Neural cell (in vitro differentiated cells): Measurements from ENCODE around the gene CD1E. TPM values are rescaled to one million over a fixed set of nuclear protein-coding genes. Genes with fewer than 3 reads are reported as not detected.
"Not testable (repeated sequence)": the region's sequence is repeated elsewhere in the genome, so short reads cannot be mapped to it uniquely, and the experiment has no call there.

Source experiments
- H2AFZ ChIP-seq: fragments of 200-600, 300-800 bp; sonication (generic), shearing (Covaris generic); 2 replicates; pipeline ENCODE4 v1.6.0; 2014; ENCODE audit warnings: low read depth, mild to moderate bottlenecking, antibody characterized with exemption, low read length, moderate library complexity
- H3F3A ChIP-seq: fragments of 200-600 bp; shearing (Covaris generic); 2 replicates; pipeline ENCODE4 v1.6.1; 2016; ENCODE audit warnings: mild to moderate bottlenecking, moderate library complexity, mixed read lengths, antibody characterized with exemption, low read length; ENCODE audit not compliant: insufficient read depth, poor library complexity, severe bottlenecking
- H3K27ac ChIP-seq: fragments of 200-600, 300-800 bp; sonication (generic), shearing (Covaris generic); 2 replicates; pipeline ENCODE4 v1.5.1; 2014; ENCODE audit warnings: mild to moderate bottlenecking, low read length, moderate library complexity
- H3K27me3 ChIP-seq: fragments of 300-800, 200-600 bp; sonication (generic), shearing (Covaris generic); 2 replicates; pipeline ENCODE4 v1.6.0; 2014; ENCODE audit warnings: mild to moderate bottlenecking, low read depth, low read length, moderate library complexity; ENCODE audit not compliant: insufficient read depth
- H3K36me3 ChIP-seq: fragments of 300-800, 200-600 bp; sonication (generic), shearing (Covaris generic); 2 replicates; pipeline ENCODE4 v1.5.1; 2014; ENCODE audit warnings: mild to moderate bottlenecking, antibody characterized with exemption, low read length, moderate library complexity; ENCODE audit not compliant: insufficient read depth
- H3K4me2 ChIP-seq: fragments of 300-800, 200-600 bp; sonication (generic), shearing (Covaris generic); 2 replicates; pipeline ENCODE4 v1.6.0; 2014; ENCODE audit warnings: mild to moderate bottlenecking, low read length
- H3K4me3 ChIP-seq: fragments of 300-800, 200-600 bp; sonication (generic), shearing (Covaris generic); 2 replicates; pipeline ENCODE4 v1.5.1; 2014; ENCODE audit warnings: mild to moderate bottlenecking, low read length, moderate library complexity
- H3K79me2 ChIP-seq: fragments of 200-600 bp; shearing (Covaris generic); replicated peaks from 2 replicates; pipeline ENCODE4 v1.6.0; 2014; ENCODE audit warnings: mild to moderate bottlenecking, low read length, moderate library complexity; ENCODE audit not compliant: insufficient read depth
- H3K9ac ChIP-seq: fragments of 300-800, 200-600 bp; sonication (generic), shearing (Covaris generic); 2 replicates; pipeline ENCODE4 v1.6.1; 2016; ENCODE audit warnings: mild to moderate bottlenecking, low read length, mixed read lengths
- H3K9me2 ChIP-seq: fragments of 200-600 bp; shearing (Covaris generic); 2 replicates; pipeline ENCODE4 v1.6.1; 2016; ENCODE audit warnings: mild to moderate bottlenecking, low read length, mixed read lengths; ENCODE audit not compliant: insufficient read depth
- H3K9me3 ChIP-seq: fragments of 200-600, 300-800 bp; sonication (generic), shearing (Covaris generic); 2 replicates; pipeline ENCODE4 v1.6.1; 2016; ENCODE audit warnings: mild to moderate bottlenecking, mixed run types, low read length, moderate library complexity, mixed read lengths
- H4K20me1 ChIP-seq: fragments of 200-600 bp; shearing (Covaris generic); 2 replicates; pipeline ENCODE4 v1.6.1; 2016; ENCODE audit warnings: mild to moderate bottlenecking, mixed run types; ENCODE audit not compliant: insufficient read depth
- EP300 ChIP-seq: fragments of 450-650 bp; conservative IDR thresholded peaks from 2 replicates; pipeline ENCODE4 v1.6.1; 2014; ENCODE audit warnings: antibody characterized with exemption, mild to moderate bottlenecking, moderate library complexity; ENCODE audit not compliant: poor library complexity, severe bottlenecking
- EZH2 ChIP-seq: fragments of 200-600, 300-800 bp; shearing (Covaris generic), sonication (generic); IDR thresholded peaks from 2 replicates; pipeline ENCODE4 v1.6.1; 2014; ENCODE audit warnings: antibody characterized with exemption, low read length, borderline replicate concordance, mild to moderate bottlenecking; ENCODE audit not compliant: insufficient read depth, poor library complexity, severe bottlenecking
- MXI1 ChIP-seq: fragments of 450-650 bp; conservative IDR thresholded peaks from 2 replicates; pipeline ENCODE4 v1.6.1; 2014; ENCODE audit warnings: antibody characterized with exemption, mild to moderate bottlenecking; ENCODE audit not compliant: poor library complexity, severe bottlenecking
- POLR2AphosphoS5 ChIP-seq: IDR thresholded peaks from 2 replicates; pipeline ENCODE4 v1.6.1; 2012
- RAD21 ChIP-seq: fragments of 450-650 bp; conservative IDR thresholded peaks from 2 replicates; pipeline ENCODE4 v1.6.1; 2014; ENCODE audit warnings: antibody characterized with exemption, mild to moderate bottlenecking, moderate library complexity
- REST ChIP-seq: IDR thresholded peaks from 2 replicates; pipeline ENCODE4 v1.6.1; 2012; ENCODE audit warnings: borderline replicate concordance
- SMC3 ChIP-seq: fragments of 450-650 bp; conservative IDR thresholded peaks from 2 replicates; pipeline ENCODE4 v1.6.1; 2014; ENCODE audit warnings: antibody characterized with exemption, mild to moderate bottlenecking, moderate library complexity; ENCODE audit not compliant: poor library complexity
- TAF1 ChIP-seq: IDR thresholded peaks from 2 replicates; pipeline ENCODE4 v1.6.1; 2012; ENCODE audit warnings: low read depth
- polyA plus RNA-seq: library from polyadenylated mRNA; depleted of rRNA; stranded (reverse); fragments of >200 nt; gene quantifications from 2 replicates; pipeline ENCODE4 v1.2.3, GENCODE V29; 2014
- TF ChIP-seq, protein P1 (sequence below): fragments of 450-650 bp; IDR thresholded peaks from 2 replicates; pipeline ENCODE4 v1.5.1; 2014; ENCODE audit warnings: antibody characterized with exemption, mild to moderate bottlenecking, moderate library complexity; ENCODE audit not compliant: poor library complexity, severe bottlenecking

Gene CD1E
- polyA plus RNA-seq, 1 donor from 2014 or later: not detected

DNA sequence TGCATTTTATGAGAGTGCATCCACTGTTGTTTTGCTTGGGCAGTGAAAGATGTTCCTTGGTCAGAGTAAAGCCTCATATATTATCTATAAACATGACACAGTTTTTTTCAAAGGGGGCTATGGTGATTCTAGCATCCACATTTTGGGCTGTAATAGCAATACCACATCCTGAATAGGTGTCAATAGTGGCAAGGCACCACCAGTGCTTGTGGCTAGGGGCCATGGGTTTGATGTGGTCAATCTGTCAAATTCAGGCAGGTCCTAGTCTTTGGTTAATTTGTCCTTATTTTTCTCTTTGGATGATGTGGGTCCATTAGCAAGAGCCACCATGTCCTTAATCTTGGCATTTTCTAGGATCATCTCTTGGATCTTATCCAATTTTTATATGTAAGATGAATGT lies 13.1 kb downstream of the CD1E start:
- no peaks in the 10 kb centered on the region for H3K79me2 ChIP-seq
- H2AFZ ChIP-seq: no peak overlapping the region
- no peak overlapping the region for H3K27ac ChIP-seq
- no peaks in the 10 kb centered on the region for H4K20me1 ChIP-seq
- H3K9me2 ChIP-seq: no peaks in the 10 kb centered on the region
- no peaks in the 10 kb centered on the region for H3K36me3 ChIP-seq
- TF ChIP-seq MXI1: no peak
- TF ChIP-seq REST: no peak
- TF ChIP-seq EZH2: no peak
- no peak for TF ChIP-seq POLR2AphosphoS5
- no peak for TF ChIP-seq TAF1
- no peak overlapping the region for H3K4me2 ChIP-seq
- no peak overlapping the region for H3K4me3 ChIP-seq
- no peaks in the 10 kb centered on the region for H3K9me3 ChIP-seq
- H3K9ac ChIP-seq: no peak overlapping the region
- no peaks in the 10 kb centered on the region for H3K27me3 ChIP-seq
- H3F3A ChIP-seq: no peaks in the 10 kb centered on the region

DNA sequence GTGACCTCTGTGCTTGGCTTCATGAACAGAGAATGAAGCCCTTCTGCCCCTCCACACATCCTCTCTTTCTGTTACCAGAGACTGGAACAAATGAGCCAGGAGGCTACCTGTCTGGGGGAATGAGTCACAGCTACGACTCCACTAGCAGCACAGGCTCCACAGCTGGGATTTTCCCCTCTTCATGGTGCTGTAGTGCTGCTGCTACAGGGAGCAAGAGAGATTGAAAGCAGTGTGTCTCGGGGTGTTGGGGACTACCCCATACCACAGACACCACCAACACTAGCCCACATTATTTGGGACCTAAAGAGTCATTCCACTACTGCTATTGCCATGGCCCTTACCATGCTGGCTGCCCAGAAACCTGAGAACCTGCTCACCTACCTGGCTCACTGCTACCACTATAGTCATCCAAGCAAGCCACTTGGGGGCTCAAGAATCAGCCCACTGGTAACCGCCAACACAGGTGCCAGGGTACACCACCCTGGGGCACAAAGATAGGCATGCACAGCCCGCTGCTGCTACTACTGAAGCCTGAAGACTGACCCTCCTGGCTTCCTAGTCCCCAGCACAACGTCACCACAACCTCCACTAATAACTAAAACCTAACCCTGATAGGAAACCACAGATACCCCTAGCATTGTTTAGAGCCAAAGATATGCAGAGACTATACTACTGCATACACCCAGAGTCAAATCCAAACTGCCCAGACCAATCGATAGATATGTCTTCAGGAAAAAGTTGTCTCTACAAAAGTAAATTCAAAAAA lies 17.7 kb downstream of the CD1E start:
- Histone ChIP-seq H3K4me2 (no peak overlapping the region), H3K9me2 (no peaks in the 10 kb centered on the region), H3K9ac (no peak overlapping the region), H4K20me1 (no peaks in the 10 kb centered on the region), H3K36me3 (no peaks in the 10 kb centered on the region), H3F3A (no peaks in the 10 kb centered on the region), H3K9me3 (no peaks in the 10 kb centered on the region), H3K27ac (no peak overlapping the region), H2AFZ (no peak overlapping the region), H3K79me2 (no peaks in the 10 kb centered on the region), H3K27me3 (no peaks in the 10 kb centered on the region), H3K4me3 (no peak overlapping the region)
- TF ChIP-seq SMC3: no peak
- TF ChIP-seq REST: no peak
- no peak for TF ChIP-seq MXI1
- no peak for TF ChIP-seq EP300
- no peak for TF ChIP-seq EZH2
- TF ChIP-seq POLR2AphosphoS5: no peak
- TF ChIP-seq TAF1: no peak
- TF ChIP-seq RAD21: no peak
- TF ChIP-seq, protein P1, sequence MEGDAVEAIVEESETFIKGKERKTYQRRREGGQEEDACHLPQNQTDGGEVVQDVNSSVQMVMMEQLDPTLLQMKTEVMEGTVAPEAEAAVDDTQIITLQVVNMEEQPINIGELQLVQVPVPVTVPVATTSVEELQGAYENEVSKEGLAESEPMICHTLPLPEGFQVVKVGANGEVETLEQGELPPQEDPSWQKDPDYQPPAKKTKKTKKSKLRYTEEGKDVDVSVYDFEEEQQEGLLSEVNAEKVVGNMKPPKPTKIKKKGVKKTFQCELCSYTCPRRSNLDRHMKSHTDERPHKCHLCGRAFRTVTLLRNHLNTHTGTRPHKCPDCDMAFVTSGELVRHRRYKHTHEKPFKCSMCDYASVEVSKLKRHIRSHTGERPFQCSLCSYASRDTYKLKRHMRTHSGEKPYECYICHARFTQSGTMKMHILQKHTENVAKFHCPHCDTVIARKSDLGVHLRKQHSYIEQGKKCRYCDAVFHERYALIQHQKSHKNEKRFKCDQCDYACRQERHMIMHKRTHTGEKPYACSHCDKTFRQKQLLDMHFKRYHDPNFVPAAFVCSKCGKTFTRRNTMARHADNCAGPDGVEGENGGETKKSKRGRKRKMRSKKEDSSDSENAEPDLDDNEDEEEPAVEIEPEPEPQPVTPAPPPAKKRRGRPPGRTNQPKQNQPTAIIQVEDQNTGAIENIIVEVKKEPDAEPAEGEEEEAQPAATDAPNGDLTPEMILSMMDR: no peak

DNA sequence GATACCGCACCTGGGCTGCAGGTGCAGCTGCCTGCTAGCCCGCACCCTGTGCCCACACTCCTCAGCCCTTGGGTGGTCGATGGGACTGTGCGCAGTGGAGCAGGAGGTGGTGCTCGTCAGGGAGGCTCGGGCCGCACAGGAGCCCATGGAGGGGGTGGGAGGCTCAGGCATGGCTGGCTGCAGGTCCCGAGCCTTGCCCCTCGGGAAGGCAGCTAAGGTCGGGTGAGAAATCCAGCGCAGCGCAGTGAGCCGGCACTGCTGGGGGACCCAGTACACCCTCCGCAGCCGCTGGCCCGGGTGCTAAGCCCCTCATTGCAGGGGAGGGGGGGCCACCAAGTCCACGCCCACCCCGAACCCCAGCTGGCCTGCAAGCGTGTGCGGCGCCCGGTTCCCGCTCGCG lies 20.4 kb downstream of the CD1E start:
- H3K79me2 ChIP-seq, H3K27me3 ChIP-seq, H3K9ac ChIP-seq, H3K9me2 ChIP-seq, H3K4me3 ChIP-seq, H3F3A ChIP-seq, H3K4me2 ChIP-seq, H4K20me1 ChIP-seq, H3K9me3 ChIP-seq, H2AFZ ChIP-seq, H3K27ac ChIP-seq, H3K36me3 ChIP-seq: not testable (repeated sequence)
